GM18909 (cell line): ENCODE measurements around the gene MARK3.

Experiments used
- ATAC-seq: cut with Tn5 transposase; IDR thresholded peaks from one replicate; pipeline ENCODE4 v1.9.1; 2021; ENCODE audit warnings: mild to moderate bottlenecking; ENCODE audit not compliant: unreplicated experiment, poor library complexity

Gene MARK3

DNA sequence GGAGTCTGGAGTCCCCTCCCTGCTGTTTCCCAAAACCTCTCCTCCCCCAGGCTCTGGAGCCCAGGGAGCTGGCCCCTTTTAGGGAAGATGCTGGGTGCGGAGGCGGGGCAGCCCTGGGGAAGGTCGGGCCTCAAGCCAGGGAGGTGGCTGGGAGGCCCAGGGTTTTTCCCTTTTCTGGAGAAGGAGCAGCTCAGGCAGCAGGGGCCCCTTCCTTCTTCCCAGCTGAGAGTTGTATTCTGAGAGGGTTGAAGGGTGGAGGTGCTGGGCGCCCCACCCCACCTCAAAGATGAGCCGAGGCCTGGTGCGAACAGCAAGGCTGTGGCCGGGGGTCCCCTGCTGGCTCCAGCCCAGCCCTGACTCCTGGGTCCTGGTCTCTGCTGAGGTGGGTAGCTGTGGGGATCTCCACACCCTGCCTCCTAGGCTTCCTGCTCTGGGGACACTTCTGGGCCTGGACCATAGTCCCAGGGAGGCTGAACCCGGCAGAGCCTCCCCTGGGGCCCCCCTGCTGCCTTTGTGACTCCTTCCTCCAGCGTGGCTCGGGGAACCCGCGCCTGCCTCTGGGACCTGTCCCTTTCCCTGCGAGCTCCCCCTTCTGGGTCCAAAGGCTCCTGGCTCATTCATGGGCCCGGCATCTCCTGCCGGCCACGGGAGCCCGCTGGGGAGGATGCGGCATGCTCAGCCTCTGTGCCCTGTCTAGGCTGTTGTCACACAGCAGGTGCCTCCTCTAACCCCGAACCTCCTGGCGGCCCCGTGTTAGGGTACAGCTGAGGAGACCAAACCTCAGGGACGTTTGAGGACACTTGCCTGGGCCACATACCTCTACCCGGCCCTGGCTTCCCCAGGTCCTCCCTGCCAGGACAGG, 148.2 kb downstream of the MARK3 start:
- no peak for ATAC-seq

DNA sequence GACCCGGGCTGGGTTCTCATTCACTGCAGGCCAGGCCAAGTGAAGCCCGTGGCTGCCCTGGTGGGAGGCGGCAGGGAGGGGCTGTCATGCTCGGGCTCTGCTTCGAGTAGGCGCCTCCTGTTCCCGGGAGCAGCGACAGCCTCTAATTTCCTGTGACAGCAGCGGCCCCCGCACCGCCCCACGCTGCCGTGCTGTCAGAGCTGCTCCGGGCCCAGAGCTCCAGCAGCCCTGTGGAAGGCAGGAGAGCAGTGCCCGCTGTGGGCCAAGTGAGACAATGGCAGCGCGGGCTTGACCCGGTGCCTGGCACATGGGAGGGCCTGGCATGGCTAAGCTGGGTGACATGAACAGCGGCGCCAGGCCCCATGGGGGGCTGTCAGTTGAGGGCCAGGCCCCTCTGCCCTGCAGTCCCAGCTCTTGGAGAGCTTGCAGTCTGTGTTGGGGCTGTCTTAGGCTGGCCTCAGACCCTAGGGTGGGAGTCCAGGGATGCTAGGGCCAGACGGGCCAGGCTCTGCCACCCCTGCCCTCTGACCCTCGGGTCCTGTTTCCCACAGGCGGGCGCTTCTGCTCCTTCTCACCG, 148.9 kb downstream of the MARK3 start:
- ATAC-seq: no peak

DNA sequence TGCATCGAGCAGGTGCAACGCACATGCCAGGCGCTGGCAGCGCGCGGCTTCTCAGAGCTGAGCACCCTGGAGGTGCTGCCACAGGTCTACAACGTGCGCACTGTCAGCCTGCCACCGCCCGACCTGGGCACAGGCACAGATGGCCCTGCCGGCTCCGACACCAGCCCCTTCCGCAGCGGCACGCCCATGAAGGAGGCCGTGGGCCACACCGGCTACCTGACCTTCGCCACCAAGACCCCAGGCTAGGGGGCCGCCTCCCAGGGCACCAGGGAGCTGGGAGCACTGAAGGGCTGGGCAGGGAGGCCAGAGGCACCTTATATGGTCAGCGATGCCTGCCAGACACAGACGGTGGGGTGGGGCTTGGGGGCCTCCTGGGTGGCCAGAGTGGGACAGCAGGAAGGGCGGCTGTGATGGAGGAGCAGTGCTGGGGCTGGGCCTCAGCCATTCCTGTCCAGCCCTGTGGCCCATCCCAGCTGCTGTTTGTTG, 149.4 kb downstream of the MARK3 start:
- ATAC-seq: no peak

DNA sequence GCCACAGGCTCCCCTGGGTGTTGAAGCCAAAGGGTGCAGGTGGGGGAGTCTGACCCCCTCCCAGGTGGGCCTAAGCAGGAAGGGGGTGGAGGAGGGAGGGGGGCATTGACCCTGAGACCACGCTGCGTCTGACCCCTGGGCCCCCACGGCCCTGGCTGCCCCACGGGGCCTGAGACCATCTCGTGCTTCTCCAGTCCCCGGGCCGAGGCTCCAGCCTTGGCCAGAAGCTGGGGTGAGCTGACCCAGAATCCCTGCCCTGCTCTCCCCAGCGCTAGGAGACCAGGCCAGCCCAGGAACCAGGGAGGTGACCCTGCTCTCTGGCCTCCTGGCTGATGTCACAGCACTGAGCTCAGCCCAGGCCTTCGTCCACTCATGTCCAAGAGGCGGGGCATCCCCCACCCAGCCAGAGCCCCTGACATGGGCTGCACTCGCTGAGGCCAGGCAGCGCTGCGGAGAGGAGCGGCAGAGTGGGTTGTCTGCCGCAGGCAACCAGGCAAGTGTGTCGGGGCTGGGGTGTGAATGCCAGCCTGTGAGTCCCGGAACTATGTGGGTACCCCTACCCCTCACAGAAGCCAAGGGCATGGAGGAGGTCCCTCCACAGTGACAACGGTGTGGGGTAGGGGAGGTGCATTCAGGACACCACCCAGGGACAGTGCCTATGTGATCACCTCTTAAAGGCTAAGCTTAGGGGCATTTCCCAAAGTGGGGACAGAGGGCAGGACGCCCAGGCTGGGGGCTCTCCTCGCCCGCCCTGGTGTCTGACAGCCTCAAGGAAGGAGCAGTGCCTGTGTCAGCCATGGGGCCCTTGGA, 150.1 kb downstream of the MARK3 start:
- ATAC-seq: no peak

DNA sequence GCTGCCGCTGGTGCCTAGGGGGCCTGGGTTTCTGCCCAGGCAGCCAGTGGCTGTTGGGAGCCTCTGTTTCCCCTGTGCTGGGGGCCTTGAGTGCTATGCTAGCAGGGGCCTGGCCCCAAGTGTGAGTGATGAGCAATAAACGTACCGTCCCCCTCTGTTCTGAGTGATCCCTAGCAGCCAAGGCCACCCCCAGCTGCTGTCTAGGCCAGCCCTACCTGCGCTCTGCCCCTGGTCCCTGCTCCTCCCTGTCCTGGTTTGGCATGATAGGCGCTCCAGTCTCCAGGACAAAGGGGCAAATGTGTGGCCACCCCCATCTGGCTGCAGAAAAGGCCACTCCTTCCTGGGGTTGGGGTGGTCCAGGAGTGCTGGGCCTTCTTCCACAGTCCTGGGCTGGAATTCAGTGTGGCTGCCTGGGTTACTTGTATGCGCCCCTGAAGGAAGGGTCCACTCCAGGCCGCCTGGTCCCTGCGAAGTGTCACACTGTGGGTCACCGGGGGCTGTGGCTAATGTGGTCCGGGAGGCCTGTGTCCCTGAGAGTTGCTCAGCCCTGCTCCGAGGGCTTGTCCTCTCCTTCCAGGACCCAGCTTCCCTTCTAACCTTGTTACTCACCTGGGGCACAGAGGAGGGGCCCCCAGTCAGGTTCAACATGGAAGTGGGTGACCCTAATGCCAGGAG, 150.8 kb downstream of the MARK3 start:
- no peak for ATAC-seq

DNA sequence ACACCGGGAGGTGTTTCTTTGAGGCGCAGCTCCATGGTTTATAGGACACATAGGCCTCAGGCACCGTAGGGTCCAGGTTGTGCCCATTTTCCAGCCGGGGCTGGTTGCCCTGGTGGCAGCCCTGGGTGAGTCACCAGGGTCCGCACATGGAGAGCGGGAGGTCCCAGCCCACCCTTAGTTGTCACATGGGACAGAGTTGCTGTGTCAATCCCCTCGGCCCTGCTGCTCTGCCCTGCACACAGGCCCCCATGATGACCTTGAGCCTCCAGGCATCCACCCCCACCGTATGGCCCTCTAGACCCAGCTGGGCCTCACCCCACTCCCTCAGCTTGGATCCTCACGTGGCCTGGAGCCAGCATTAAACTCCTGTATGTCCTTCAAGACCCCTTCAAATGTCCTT, 151.5 kb downstream of the MARK3 start:
- ATAC-seq: no peak

DNA sequence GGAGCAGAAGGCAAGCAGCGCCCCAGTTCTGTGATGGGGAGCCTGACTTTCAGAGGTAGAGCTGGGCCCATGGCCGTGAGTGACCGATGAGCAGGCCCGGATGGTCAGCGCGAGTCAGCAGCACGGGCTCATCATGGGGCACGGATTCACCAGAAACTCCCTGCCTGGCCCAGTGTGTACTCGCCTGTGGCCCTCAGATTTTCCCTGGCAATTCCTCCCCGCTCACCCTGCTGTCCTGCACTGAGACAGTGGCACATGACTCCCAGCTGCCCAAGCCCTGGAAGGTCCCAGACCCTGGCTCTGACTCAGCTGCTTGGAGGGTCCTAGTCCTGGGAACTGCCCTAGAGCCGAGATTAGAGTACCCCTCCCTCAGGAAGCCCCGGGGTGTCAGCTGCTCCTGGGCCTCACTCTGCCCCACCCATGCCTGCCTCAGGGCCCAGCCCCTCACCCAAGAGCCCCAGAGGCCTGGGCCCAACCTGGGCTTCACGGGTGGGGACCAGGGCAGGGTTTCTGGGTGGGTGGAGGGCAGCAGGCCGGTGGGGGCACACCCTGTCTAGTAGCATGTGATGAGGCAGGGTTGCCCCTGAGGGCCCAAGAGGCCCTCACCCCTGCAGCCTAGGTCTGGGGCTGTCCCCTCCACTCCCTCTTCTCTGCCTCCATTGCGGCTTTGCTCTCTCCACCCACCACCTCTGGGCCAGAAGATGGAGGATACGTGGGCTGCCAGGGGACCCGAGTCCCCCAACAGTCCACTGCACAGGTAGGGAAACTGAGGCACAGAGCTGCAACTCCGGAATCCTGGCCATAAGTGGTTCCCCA, 152.2 kb downstream of the MARK3 start:
- ATAC-seq: no peak

DNA sequence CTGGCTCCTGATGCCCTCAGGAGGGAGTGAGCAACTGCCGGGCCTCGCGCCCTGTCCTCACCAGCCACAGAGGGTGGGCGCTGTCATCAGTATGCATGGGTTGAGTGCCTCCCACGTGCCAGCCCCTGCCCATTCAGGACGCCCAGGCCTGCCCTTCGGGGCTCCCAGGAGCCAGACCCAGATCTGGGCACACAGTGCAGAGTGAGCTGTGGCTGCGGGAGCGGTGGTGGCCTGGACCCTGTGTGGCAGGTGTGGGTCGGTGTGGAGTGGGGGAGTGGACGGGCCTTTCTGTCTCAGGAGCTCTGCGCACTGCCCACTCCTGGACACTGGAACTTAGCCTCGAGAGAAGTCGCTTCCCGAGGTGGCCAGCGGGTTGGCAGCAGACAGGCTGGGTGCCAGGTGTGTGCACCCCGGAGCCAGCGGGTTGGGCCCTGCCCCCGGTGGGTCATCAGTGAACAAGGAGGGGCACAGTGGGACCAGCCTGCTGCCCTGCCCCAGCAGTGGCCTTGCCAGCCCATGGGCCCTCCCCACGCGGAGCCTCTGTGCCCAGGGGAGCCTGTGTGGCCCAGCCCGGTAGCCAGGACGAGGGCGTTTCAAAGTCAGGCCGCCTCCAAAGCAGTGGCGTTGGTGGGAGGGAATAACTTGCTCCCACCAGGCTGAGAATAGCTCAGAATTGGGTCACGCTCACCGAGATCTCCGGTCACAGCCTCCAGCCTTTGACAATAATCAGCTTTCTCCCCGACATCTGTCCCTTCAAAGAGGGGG, 153.3 kb downstream of the MARK3 start:
- no peak for ATAC-seq

DNA sequence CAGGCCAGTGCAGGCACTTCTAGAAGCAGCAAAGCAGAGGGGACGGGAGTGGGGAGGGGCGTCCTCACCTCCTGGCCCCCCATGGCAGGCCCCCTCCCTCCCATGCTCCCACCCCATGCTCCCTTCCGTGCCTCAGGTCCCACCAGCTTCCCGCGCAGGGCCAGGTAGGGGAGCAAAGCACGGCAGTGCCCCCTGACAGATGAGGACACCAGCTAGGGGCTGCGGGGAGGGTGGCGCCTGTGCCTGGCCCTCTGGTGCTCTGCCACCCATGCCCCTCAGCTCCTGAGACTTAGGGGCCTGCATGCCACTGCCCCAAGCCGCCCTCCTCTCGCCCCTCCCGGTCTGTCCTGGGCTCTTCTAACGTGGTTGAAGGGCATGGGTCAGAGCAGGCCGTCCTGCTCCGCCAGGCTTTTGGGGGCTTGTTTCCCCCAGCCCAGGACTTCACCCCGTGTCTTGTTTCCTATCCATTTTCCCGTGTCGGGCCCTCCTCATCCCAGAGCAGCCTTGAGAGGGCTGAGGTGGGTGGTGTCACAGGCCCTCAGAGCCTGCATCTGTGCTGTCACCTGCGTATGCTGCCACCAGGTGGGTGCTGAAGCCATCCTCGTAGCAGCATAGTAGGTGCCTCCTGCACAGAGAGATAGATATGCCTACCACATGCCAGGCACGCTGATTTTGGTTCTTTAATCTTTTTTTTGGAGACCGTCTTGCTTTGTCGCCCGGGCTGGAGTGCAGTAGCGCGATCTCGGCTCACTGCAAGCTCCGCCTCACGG, 154.0 kb downstream of the MARK3 start:
- ATAC-seq: no peak

DNA sequence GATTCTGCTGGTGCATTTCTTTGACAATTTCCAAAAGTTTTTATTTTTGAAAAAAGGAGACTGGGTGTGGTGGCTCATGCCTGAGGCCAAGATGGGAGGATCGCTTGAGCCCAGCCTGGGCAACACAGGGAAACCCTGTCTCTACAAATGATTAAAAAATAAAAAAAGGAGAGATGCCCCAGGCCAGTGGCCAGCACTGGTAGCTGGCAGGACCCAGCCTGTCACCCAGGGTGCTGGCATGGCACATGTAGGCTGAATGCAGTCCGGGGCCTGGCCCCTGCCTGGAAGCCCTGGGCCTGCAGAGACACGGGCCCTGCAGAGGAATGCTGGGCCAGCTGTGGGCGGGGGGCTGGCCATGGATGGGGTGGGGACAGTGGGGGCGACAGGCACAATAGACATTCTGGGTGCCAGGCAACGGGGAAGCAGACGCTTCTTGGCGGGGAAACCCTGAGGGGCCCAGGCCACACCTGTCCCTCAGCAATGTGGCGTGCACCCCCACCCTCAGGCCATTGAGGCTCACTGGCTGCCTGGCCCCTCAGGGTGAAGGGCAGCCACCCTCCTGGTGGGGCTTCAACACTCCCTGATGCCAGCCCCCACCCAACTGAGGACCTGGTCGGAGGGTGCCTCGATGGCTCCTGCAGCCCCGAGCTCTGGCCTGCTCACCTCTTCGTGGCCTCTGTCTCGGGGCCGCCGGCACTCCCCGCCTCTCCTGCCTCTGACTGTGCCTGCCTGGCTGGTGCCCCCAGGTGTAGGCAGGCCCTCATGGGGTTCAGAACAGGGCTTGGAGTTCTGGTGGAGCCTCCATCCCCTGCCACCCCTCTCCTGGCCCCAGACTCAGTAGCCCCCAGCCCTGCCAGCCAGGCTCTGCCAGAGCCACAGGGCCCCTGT, 155.8 kb downstream of the MARK3 start:
- no peak for ATAC-seq

DNA sequence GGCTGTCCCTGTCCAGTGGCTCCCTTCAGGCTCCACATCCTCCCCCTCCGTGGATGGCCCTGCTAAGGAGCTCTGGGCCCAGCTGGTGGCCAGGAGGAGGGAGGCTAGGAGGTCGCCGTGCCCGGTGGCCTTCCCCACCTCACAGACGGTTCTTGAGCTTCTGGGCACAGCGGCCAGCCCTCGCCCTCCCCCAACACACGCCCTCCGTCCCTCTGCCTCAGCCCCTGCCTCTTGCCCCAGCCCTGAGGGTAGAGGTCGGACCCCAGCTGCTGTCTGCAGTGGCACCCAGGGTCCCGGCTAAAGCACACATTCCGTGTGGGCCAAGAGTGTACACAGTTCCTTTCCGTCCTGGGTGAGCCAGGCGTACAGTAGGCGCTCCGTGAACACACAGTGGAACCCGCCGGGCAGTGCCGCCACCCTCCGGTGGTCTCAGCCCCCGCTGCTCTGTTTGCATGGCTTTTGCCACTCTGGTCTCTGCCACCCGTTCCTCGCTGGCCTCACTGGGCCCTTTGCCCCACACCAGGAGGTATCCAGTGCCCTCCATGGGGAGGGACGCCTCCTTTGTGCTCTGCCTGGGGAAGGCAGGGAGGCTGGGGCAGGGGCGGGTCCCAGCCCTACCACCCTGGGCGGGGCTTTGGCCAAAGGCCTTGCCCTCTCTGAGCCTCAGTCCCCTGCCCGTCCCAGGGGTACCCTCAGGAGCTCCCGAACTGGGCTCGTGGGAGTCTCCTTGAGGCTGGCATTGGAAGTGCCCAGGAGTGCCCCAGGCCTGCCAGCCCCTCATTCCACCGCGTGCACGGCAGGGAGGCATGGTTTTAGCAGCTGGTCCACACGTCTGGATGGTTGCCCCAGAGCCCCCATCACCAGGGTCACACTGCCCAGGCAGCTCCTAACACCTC, 156.7 kb downstream of the MARK3 start:
- no peak for ATAC-seq

DNA sequence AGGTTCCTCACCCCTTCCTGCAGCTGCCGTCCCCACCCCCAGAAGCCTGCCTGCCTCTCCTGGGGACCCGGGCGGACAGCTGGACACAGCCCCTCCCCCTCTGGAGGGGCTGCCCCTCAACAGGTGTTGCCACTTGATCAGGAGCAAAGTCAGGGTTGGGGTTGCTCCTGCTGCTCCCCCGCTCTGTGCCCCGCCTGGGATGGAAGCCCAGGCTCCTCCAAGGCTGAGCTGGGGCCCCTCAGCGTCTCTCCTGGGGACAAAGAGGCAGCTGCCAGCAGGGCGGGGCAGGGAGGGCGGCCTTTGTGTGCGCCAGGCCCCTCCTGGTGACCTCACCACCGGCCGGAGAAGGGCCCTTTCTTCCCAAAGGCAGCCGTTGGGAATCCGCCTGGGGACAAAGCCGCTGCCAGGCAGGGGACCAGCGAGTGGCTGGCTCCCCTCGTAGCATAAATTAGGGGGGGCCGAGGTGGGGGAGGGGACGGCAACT, 157.4 kb downstream of the MARK3 start:
- no peak for ATAC-seq

DNA sequence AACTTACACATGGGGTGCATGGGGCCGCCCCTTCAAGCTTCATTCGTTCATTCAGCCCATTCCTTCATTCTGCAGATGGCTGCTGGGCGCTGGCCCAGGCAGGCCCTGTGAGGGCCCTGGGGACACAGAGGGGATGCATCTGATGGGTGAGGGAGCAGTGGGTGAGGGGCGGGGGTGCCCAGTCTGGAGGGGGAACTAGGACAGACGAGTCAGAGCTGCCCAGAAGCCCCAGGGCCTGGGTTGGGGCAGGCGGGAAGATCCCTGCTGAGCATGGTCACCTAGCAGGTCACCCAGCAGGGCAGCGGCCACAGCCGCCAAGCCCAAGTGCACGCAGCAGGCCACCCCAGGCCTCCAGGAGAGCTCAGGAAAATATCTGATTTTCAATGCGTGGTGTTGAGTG, 157.9 kb downstream of the MARK3 start:
- ATAC-seq: no peak

DNA sequence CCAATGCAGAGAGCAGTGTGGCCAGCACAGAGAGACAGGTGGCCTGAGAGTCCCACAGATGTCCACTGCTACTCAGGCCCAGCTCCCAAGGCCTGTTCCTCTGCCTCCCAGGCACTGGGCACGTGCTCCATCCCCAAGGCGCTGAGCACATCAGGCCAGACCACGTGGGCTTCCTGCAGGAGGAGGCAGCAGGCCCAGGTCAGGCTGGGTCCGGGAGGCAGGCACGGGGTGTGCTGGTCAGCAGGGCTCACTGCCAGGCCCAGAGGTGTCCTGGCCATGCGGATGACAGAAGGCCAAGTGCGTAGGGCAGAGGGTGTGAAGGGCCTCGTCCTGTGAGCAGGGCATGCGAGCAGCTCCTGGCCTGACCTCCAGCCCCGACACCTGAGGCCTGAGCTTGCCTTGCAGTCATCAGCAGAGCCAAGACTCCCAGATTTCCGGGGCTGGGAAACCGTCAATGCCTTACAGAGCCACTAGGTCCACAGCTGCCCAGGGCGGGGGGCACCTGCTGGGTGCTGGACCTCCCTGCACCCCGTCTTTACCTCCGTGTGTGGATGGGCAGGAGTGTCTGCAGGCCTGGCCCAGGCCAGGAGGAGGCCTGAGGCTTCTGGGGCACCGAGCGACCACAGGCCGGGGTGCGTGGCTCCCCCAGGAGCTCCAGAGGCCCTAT, 158.6 kb downstream of the MARK3 start:
- ATAC-seq: no peak

DNA sequence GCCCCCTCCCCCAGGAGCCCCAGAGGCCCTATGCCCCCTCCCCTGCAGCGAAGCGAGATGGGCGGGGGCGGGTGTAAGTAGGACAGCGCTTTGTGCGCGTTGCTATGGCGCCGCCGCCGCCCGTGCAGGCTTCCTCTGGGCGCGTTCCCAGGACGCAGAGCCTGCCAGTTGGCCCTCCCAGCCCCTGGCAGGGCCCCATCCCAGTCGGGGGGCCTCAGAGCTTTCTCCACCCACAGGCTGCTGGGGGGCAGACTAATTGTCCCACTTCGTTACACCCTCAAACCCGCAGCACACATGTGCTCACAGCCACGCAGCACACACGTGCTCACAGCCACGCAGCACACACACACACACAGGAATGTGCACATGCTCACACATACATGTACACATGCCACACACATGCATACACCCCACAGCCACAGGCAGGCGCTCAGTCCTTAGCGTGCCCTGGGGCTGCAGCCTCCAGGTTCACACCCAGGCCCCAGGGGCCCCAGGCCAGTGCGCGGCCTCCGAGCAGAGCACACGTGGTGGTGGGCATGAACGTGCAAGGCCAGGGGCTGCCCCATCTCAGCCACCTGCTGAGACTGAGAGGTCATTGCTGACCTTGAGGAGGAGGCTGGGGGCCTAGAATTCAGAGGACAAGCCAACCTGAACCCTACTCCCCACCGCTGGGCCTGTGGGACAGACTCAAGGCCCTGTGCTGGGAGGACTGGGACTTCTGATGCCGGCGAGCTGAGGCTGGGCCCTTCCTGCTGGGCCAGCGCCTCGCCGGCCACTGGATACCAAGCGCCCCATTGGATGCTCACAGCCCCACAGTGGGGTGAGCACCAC, 159.4 kb downstream of the MARK3 start:
- no peak for ATAC-seq
